Suprapubic skin (tissue), 4 donors: ENCODE measurements around the gene LBHD1. TPM values are rescaled to one million over a fixed set of nuclear protein-coding genes. Genes with fewer than 3 reads are reported as not detected.
A peak's percentile ranks its signal among the peaks of the same experiment; 100 is the strongest.

Experiments
- DNase-seq, 2 donors: peaks; one replicate each; pipeline ENCODE4 v3.0.0-alpha.2; 2019; ENCODE audit warnings: low spot score in 2 of 2
- H3K27ac ChIP-seq: fragments of 200-600 bp; sonication (generic); one replicate; pipeline ENCODE4 v1.5.1; 2019
- H3K27me3 ChIP-seq: fragments of 200-600 bp; sonication (generic); one replicate; pipeline ENCODE4 v1.5.1; 2019
- H3K36me3 ChIP-seq: fragments of 200-600 bp; sonication (generic); one replicate; pipeline ENCODE4 v1.5.1; 2019
- H3K4me1 ChIP-seq: fragments of 200-600 bp; sonication (generic); one replicate; pipeline ENCODE4 v1.5.1; 2019
- H3K4me3 ChIP-seq: fragments of 200-600 bp; sonication (generic); one replicate; pipeline ENCODE4 v1.5.1; 2019; ENCODE audit warnings: mild to moderate bottlenecking
- H3K9me3 ChIP-seq: fragments of 200-600 bp; sonication (generic); one replicate; pipeline ENCODE4 v1.5.1; 2019
- EP300 ChIP-seq: sonication (generic); formaldehyde crosslinking; IDR thresholded peaks from one replicate; pipeline ENCODE4 v1.6.1; 2017; ENCODE audit warnings: antibody characterized with exemption
- POLR2A ChIP-seq, 2 donors: fragments of 450-650 bp; IDR thresholded peaks; one replicate each; pipeline ENCODE4 v1.6.1; 2017; ENCODE audit warnings: antibody characterized with exemption in 2 of 2, mild to moderate bottlenecking in 2 of 2, moderate library complexity in 2 of 2
- POLR2AphosphoS5 ChIP-seq, 3 donors: sonication (generic); formaldehyde crosslinking; IDR thresholded peaks; one replicate each; pipeline ENCODE4 v1.6.1; 2017; ENCODE audit warnings: antibody characterized with exemption in 3 of 3
- WGBS: methylation state at CpG from one replicate; pipeline ENCODE4 v1.1.5; 2018; 5-methylcytosine and 5-hydroxymethylcytosine counted together
- total RNA-seq, 4 donors: library from RNA; depleted of rRNA; stranded (reverse); fragments of >200 nt; gene quantifications; one replicate each; pipeline ENCODE4 v1.1.0, GENCODE V29; 2016
- TF ChIP-seq, protein P1 (sequence below), 2 donors: fragments of 200-600 bp in 1 of 2; fragments of 450-650 bp in 1 of 2; sonication (generic) in 1 of 2; IDR thresholded peaks; one replicate each; pipeline ENCODE4 v1.5.1; 2016 to 2019; ENCODE audit warnings: antibody characterized with exemption in 2 of 2, mild to moderate bottlenecking in 1 of 2, moderate library complexity in 1 of 2

Gene LBHD1
- total RNA-seq, 4 donors from 2014 or later: 1.7 to 8.7 (median 3.3) TPM

DNA sequence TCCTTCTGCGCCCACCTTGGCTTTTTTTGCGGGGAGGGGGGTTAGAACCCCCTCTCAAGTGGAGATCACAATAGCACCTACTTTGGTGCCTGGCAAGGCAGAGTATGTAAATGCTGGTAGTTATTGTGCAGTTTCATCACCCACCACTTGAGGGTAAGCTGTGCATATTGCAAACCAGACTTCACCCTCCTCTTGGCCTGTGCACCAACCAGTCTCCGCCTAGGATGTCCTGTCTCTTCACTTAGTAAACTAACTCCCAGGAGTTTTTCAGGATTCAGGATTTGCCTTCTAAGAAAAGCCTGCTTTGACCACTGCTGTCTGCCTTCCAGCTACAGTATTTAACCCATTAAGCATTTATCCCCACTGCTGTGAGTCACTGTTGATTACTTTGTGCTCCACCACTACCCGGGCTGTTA is 8.8 kb upstream of the LBHD1 start:
- Histone ChIP-seq H3K27me3 (no peaks in the 10 kb centered on the region), H3K4me3 (no peak overlapping the region), H3K36me3 (peaks cover 20% of the 10 kb centered on the region), H3K4me1 (peaks cover 39% of the 10 kb centered on the region), H3K9me3 (no peaks in the 10 kb centered on the region), H3K27ac (no peak overlapping the region)
- DNase-seq: no peak
- 18% methylated on average over 4 of the region's 4 CpGs for WGBS
- TF ChIP-seq, protein P1, sequence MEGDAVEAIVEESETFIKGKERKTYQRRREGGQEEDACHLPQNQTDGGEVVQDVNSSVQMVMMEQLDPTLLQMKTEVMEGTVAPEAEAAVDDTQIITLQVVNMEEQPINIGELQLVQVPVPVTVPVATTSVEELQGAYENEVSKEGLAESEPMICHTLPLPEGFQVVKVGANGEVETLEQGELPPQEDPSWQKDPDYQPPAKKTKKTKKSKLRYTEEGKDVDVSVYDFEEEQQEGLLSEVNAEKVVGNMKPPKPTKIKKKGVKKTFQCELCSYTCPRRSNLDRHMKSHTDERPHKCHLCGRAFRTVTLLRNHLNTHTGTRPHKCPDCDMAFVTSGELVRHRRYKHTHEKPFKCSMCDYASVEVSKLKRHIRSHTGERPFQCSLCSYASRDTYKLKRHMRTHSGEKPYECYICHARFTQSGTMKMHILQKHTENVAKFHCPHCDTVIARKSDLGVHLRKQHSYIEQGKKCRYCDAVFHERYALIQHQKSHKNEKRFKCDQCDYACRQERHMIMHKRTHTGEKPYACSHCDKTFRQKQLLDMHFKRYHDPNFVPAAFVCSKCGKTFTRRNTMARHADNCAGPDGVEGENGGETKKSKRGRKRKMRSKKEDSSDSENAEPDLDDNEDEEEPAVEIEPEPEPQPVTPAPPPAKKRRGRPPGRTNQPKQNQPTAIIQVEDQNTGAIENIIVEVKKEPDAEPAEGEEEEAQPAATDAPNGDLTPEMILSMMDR (IDR thresholded peaks at IDR 0.05): peak; percentile 57 to 59
- no peak for TF ChIP-seq POLR2A (IDR thresholded peaks at IDR 0.05)
- no peak for TF ChIP-seq POLR2AphosphoS5 (IDR thresholded peaks at IDR 0.05)

- WGBS: 6% methylated on average over 38 of the region's 55 CpGs
- DNase-seq: peak; percentile 97
These were observed 7.0 kb upstream of the LBHD1 start, which contains the start of gene UBXN1 for GRCh38 chr11:62678770-62679696. UBXN1 (minus strand) TSS chr11:62679073; CDS start chr11:62678923, 150 bp downstream.

DNA sequence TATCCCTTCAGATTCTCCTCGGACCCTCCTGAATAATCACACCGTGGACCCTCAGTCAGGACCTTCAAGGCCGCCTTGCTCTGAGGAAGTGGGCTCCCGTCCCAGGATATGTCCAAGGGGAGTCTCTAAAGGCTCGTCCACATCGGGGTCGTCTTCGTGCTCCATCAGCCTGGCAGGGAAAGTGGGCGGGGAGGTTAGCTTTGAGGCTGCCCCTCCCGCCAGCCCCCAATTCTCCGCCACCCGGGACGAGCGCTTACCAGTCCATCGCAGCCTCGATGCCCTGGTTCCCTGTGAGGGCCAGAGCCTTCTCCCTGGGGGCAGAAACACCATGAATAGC is 6.3 kb upstream of the LBHD1 start:
- peak overlapping the region; percentile 97 for H3K4me3 ChIP-seq
- H3K9me3 ChIP-seq: no peaks in the 10 kb centered on the region
- no peaks in the 10 kb centered on the region for H3K27me3 ChIP-seq
- peaks cover 41% of the 10 kb centered on the region for H3K4me1 ChIP-seq
- no peak for DNase-seq
- TF ChIP-seq POLR2AphosphoS5 (IDR thresholded peaks at IDR 0.05) (no peak), POLR2A (IDR thresholded peaks at IDR 0.05) (no peak), EP300 (no peak)
- TF ChIP-seq, protein P1 (IDR thresholded peaks at IDR 0.05): no peak
- H3K36me3 ChIP-seq: peaks cover 28% of the 10 kb centered on the region
- peak overlapping the region; percentile 96 for H3K27ac ChIP-seq
- 5% methylated on average over 16 of the region's 16 CpGs for WGBS

More at GRCh38 chr11:62678770-62679696, 7.0 kb upstream of the LBHD1 start, which contains the start of gene UBXN1:
- H3K27ac ChIP-seq: peak within 1 kb of the TSS; percentile 96
- TF ChIP-seq POLR2A (IDR thresholded peaks at IDR 0.05) (peak in 1 of 2 donors; percentile 65), POLR2AphosphoS5 (IDR thresholded peaks at IDR 0.05) (peak in 2 of 3 donors; percentile 88 to 92), EP300 (no peak)
- TF ChIP-seq, protein P1 (IDR thresholded peaks at IDR 0.05): no peak
- H3K36me3 ChIP-seq: peaks cover 28% of the 10 kb centered on the region
- peaks cover 39% of the 10 kb centered on the region for H3K4me1 ChIP-seq
- no peaks in the 10 kb centered on the region for H3K9me3 ChIP-seq
- H3K4me3 ChIP-seq: peak within 1 kb of the TSS; percentile 97
- no peaks in the 10 kb centered on the region for H3K27me3 ChIP-seq

DNA sequence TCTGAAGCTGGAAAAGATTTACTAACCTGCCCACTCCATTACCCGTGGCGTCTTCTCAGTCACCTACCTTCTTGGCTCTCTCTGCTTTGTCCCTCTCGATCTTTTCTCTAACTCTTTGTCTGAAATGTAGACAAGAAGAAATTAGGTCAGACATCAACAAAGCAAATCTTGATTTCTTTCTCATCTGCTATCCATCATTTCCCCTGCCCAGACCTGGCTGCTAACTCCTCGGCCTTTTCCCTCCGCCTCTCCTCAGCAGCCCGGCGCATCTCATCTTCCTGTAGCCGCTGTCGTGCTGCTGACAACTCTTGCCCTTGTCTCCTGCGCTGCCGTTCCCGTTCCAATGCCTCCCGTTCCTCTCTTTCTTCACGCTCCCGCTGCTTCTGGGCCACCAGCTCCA is 5.6 kb upstream of the LBHD1 start:
- Histone ChIP-seq H3K36me3 (peaks cover 28% of the 10 kb centered on the region), H3K9me3 (no peaks in the 10 kb centered on the region), H3K27ac (no peak overlapping the region), H3K4me3 (peak overlapping the region; percentile 97), H3K4me1 (peaks cover 48% of the 10 kb centered on the region), H3K27me3 (no peaks in the 10 kb centered on the region)
- 79% methylated on average over 15 of the region's 15 CpGs for WGBS
- TF ChIP-seq EP300: no peak
- TF ChIP-seq, protein P1 (IDR thresholded peaks at IDR 0.05): no peak
- TF ChIP-seq POLR2A (IDR thresholded peaks at IDR 0.05): no peak
- no peak for DNase-seq

GRCh38 chr11:62677156-62677555 is 5.1 kb upstream of the LBHD1 start:
- no peak for DNase-seq
- Histone ChIP-seq H3K27me3 (no peaks in the 10 kb centered on the region), H3K9me3 (no peaks in the 10 kb centered on the region), H3K4me1 (peaks cover 54% of the 10 kb centered on the region), H3K4me3 (no peak overlapping the region), H3K27ac (no peak overlapping the region), H3K36me3 (peaks cover 28% of the 10 kb centered on the region)
- 72% methylated on average over 6 of the region's 6 CpGs for whole genome bisulfite sequencing
- TF ChIP-seq EP300 (no peak), POLR2A (IDR thresholded peaks at IDR 0.05) (no peak), POLR2AphosphoS5 (IDR thresholded peaks at IDR 0.05) (no peak)
- TF ChIP-seq, protein P1 (IDR thresholded peaks at IDR 0.05): no peak
